Neural progenitor cell (in vitro differentiated cells): Measurements from ENCODE around the gene VEPH1.

Experiments used
- EZH2phosphoT487 ChIP-seq: fragments of 200-600 bp; sonication (generic); IDR thresholded peaks from 2 replicates; pipeline ENCODE4 v1.6.1; 2017; ENCODE audit warnings: antibody characterized with exemption
- TF ChIP-seq, protein P1 (sequence below): fragments of 200-600 bp; sonication (generic); IDR thresholded peaks from 2 replicates; pipeline ENCODE4 v1.5.1; 2017; ENCODE audit warnings: antibody characterized with exemption, mild to moderate bottlenecking

- no peak for TF ChIP-seq EZH2phosphoT487
- TF ChIP-seq, protein P1, sequence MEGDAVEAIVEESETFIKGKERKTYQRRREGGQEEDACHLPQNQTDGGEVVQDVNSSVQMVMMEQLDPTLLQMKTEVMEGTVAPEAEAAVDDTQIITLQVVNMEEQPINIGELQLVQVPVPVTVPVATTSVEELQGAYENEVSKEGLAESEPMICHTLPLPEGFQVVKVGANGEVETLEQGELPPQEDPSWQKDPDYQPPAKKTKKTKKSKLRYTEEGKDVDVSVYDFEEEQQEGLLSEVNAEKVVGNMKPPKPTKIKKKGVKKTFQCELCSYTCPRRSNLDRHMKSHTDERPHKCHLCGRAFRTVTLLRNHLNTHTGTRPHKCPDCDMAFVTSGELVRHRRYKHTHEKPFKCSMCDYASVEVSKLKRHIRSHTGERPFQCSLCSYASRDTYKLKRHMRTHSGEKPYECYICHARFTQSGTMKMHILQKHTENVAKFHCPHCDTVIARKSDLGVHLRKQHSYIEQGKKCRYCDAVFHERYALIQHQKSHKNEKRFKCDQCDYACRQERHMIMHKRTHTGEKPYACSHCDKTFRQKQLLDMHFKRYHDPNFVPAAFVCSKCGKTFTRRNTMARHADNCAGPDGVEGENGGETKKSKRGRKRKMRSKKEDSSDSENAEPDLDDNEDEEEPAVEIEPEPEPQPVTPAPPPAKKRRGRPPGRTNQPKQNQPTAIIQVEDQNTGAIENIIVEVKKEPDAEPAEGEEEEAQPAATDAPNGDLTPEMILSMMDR, result no peak
Measured at GRCh38 chr3:157237886-157238285, 265.3 kb downstream of the VEPH1 start.
